Measurements from ENCODE around the gene SLC17A5. TPM values are rescaled to one million over a fixed set of nuclear protein-coding genes. Genes with fewer than 3 reads are reported as not detected.

The SLC17A5 gene
- total RNA-seq, 1 experiment from 2014 or later = 16.9 TPM

DNA sequence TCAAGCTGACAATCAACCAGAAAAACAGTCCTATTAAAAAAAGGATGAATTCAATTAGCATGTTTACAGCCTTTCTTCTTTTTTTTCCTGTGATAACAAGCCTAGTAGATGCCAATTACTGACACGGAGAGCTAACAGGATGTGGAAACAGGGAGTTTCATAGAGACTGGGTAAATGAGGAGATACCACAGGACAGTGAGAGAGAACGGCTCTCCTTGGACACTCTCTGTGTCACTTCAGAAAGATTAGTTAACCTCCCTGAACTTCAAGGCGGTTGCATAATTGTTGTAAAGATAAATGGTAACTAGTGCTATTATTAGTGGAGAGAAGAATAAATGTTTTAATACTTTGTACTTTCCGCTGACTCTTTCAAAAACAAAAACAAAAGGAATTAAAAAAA is 14.8 kb downstream of the SLC17A5 start:
- CTCF ChIA-PET = no interaction called here
- no peaks in the 10 kb centered on the region for H3K27me3 ChIP-seq (ENCODE audit: insufficient read depth, low read depth)
- DNase-seq = no peak
- no peak overlapping the region for H3K4me3 ChIP-seq
- H3K9me2 ChIP-seq (ENCODE audit: insufficient read depth) = no peaks in the 10 kb centered on the region
- H3K36me3 ChIP-seq (ENCODE audit: low read depth) = peaks cover 6% of the 10 kb centered on the region; the same call in 1 of the 2 replicates
- H4K20me1 ChIP-seq (ENCODE audit: insufficient read depth) = no peaks in the 10 kb centered on the region
- intact Hi-C loops (cut with micrococcal nuclease; ENCODE audit: unreplicated experiment) = loop anchor here (1.0 to 2.0 kb wide), 3 partner anchors 14 to 118 kb away; partner anchors contain the start of genes EEF1A1 and SLC17A5
- H3K27ac ChIP-seq = peak overlapping the region; percentile 76
- peaks cover 56% of the 10 kb centered on the region for H3K4me1 ChIP-seq (replicated peaks; ENCODE audit: insufficient read depth)
- no peaks in the 10 kb centered on the region for H3K79me2 ChIP-seq (ENCODE audit: low read depth)
- TF ChIP-seq, protein P1, sequence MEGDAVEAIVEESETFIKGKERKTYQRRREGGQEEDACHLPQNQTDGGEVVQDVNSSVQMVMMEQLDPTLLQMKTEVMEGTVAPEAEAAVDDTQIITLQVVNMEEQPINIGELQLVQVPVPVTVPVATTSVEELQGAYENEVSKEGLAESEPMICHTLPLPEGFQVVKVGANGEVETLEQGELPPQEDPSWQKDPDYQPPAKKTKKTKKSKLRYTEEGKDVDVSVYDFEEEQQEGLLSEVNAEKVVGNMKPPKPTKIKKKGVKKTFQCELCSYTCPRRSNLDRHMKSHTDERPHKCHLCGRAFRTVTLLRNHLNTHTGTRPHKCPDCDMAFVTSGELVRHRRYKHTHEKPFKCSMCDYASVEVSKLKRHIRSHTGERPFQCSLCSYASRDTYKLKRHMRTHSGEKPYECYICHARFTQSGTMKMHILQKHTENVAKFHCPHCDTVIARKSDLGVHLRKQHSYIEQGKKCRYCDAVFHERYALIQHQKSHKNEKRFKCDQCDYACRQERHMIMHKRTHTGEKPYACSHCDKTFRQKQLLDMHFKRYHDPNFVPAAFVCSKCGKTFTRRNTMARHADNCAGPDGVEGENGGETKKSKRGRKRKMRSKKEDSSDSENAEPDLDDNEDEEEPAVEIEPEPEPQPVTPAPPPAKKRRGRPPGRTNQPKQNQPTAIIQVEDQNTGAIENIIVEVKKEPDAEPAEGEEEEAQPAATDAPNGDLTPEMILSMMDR (conservative IDR thresholded peaks at IDR 0.05) = no peak
- no peak for TF ChIP-seq EZH2 (IDR thresholded peaks at IDR 0.05; ENCODE audit: low read depth)
- no peak overlapping the region for H2AFZ ChIP-seq
- H3K9me3 ChIP-seq (ENCODE audit: insufficient read depth, low read depth) = no peaks in the 10 kb centered on the region
- POLR2A ChIA-PET (ENCODE audit: unreplicated experiment) = interaction anchor here (0.5 to 0.6 kb wide), 2 partner anchors 13 to 177 kb away, joined by 3 read pairs; partner anchors contain the start of gene MTO1
- H3K4me2 ChIP-seq = peak overlapping the region; percentile 44
- no TSS peak for BruUV-seq (replicated peaks)
- peaks cover 49% of the 10 kb centered on the region for H3F3A ChIP-seq (ENCODE audit: insufficient read depth, low read depth)

DNA sequence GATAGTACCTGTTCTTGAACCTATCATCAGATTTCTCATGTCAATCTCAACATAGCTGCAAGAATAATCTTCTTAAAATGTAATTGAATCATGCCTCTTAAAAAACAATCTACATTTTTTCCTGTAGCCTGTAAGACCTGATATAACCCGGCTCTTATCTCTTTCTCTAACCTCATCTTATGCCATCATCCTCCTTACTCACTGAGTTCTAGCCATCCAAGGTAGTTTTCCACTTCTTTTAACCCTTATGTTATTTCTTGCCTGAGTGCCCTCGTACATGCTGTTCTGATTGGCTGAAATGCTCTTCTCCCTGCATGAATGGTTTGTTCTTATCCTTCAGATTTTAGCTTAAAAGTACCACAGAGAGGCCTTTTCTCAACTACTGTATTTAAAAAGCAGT is 16.4 kb downstream of the SLC17A5 start:
- no peak overlapping the region for H3K4me3 ChIP-seq
- H2AFZ ChIP-seq = no peak overlapping the region
- H3K27me3 ChIP-seq (ENCODE audit: insufficient read depth, low read depth) = no peaks in the 10 kb centered on the region
- no peaks in the 10 kb centered on the region for H3K79me2 ChIP-seq (ENCODE audit: low read depth)
- TF ChIP-seq EZH2 (IDR thresholded peaks at IDR 0.05; ENCODE audit: low read depth) = no peak
- TF ChIP-seq, protein P1 (conservative IDR thresholded peaks at IDR 0.05) = no peak
- H3K9me3 ChIP-seq (ENCODE audit: insufficient read depth, low read depth) = no peaks in the 10 kb centered on the region
- DNase-seq = no peak
- no peak overlapping the region for H3K27ac ChIP-seq
- intact Hi-C loops (cut with micrococcal nuclease; ENCODE audit: unreplicated experiment) = no loop called here
- H3F3A ChIP-seq (ENCODE audit: insufficient read depth, low read depth) = peaks cover 40% of the 10 kb centered on the region
- peaks cover 49% of the 10 kb centered on the region for H3K4me1 ChIP-seq (replicated peaks; ENCODE audit: insufficient read depth)
- BruUV-seq (replicated peaks) = no TSS peak
- POLR2A ChIA-PET (ENCODE audit: unreplicated experiment) = no interaction called here
- peaks cover 6% of the 10 kb centered on the region; the same call in 1 of the 2 replicates for H3K36me3 ChIP-seq (ENCODE audit: low read depth)
- no peaks in the 10 kb centered on the region for H3K9me2 ChIP-seq (ENCODE audit: insufficient read depth)
- H4K20me1 ChIP-seq (ENCODE audit: insufficient read depth) = no peaks in the 10 kb centered on the region
- CTCF ChIA-PET = no interaction called here
- H3K4me2 ChIP-seq = no peak overlapping the region

DNA sequence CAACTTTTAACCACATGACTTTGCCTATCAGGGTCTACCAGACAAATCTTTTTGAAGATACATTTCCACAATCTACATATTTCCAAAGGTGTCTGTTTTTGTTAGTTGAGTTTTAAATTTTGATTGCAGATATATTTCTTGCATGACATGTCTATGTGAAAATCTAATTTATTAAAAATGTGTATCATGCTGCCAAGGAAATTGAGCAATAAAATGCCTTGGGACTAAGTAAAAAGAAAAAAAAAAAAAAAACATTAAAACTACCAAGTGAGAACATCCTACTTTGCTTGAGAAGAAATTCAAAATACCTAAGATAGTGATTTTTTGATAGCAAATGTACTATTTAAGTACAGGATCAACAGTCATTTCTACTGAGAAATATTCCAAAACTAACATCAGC is 17.7 kb downstream of the SLC17A5 start:
- Histone ChIP-seq H3K27ac (peak overlapping the region; percentile 62), H3K79me2 (ENCODE audit: low read depth) (no peaks in the 10 kb centered on the region), H2AFZ (no peak overlapping the region), H3K9me2 (ENCODE audit: insufficient read depth) (no peaks in the 10 kb centered on the region), H3F3A (ENCODE audit: insufficient read depth, low read depth) (peaks cover 40% of the 10 kb centered on the region), H3K4me1 (replicated peaks; ENCODE audit: insufficient read depth) (peaks cover 49% of the 10 kb centered on the region), H3K4me3 (no peak overlapping the region), H3K4me2 (peak overlapping the region; percentile 50), H4K20me1 (ENCODE audit: insufficient read depth) (no peaks in the 10 kb centered on the region), H3K27me3 (ENCODE audit: insufficient read depth, low read depth) (no peaks in the 10 kb centered on the region), H3K36me3 (ENCODE audit: low read depth) (peaks cover 6% of the 10 kb centered on the region; the same call in 1 of the 2 replicates), H3K9me3 (ENCODE audit: insufficient read depth, low read depth) (no peaks in the 10 kb centered on the region)
- ChIA-PET CTCF (no interaction called here), POLR2A (ENCODE audit: unreplicated experiment) (interaction anchor here (0.6 kb wide), 1 partner anchor 51 kb away, joined by 6 read pairs; no protein-coding TSS in a partner anchor)
- intact Hi-C loops (cut with micrococcal nuclease; ENCODE audit: unreplicated experiment) = no loop called here
- BruUV-seq (replicated peaks) = no TSS peak
- no peak for TF ChIP-seq EZH2 (IDR thresholded peaks at IDR 0.05; ENCODE audit: low read depth)
- no peak for DNase-seq

DNA sequence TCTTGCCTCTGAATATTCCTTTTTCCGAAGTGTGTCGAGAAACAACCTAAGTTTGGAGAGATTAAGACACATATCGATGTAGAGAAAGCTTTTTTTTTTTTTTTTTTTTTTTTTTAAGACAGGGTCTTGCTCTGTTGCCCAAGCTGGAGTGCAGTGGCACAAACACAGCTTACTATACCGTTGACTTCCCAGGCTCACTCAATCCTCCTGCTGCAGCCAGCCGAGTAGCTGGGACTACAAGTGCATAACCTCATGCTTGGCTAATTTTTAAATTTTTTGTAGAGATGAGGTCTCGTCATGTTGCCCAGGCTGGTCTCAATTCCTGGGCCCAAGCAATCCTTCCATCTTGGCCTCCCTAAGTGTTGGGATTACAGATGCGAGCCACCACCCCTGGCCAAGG is 21.4 kb downstream of the SLC17A5 start:
- intact Hi-C loops (cut with micrococcal nuclease; ENCODE audit: unreplicated experiment) = no loop called here
- Histone ChIP-seq H3K4me1 (replicated peaks; ENCODE audit: insufficient read depth) (peaks cover 23% of the 10 kb centered on the region), H3K79me2 (ENCODE audit: low read depth) (no peaks in the 10 kb centered on the region), H3K4me3 (no peak overlapping the region), H3K36me3 (ENCODE audit: low read depth) (peaks cover 6% of the 10 kb centered on the region; the same call in 1 of the 2 replicates), H3K27ac (no peak overlapping the region), H3F3A (ENCODE audit: insufficient read depth, low read depth) (peaks cover 16% of the 10 kb centered on the region; the same call in 1 of the 2 replicates), H3K4me2 (no peak overlapping the region), H3K9me3 (ENCODE audit: insufficient read depth, low read depth) (no peaks in the 10 kb centered on the region), H3K9me2 (ENCODE audit: insufficient read depth) (no peaks in the 10 kb centered on the region), H2AFZ (no peak overlapping the region), H4K20me1 (ENCODE audit: insufficient read depth) (no peaks in the 10 kb centered on the region), H3K27me3 (ENCODE audit: insufficient read depth, low read depth) (no peaks in the 10 kb centered on the region)
- DNase-seq = no peak
- TF ChIP-seq EZH2 (IDR thresholded peaks at IDR 0.05; ENCODE audit: low read depth) = no peak
- TF ChIP-seq, protein P1 (conservative IDR thresholded peaks at IDR 0.05) = no peak
- CTCF ChIA-PET = interaction anchor here (0.6 kb wide), 2 partner anchors 12 to 20 kb away, joined by 3 to 4 read pairs; no protein-coding TSS in a partner anchor
- POLR2A ChIA-PET (ENCODE audit: unreplicated experiment) = no interaction called here
- BruUV-seq (replicated peaks) = no TSS peak
